Fibroblast of skin of right biceps (primary cell): ENCODE results near the gene CACNA1D.
A peak's percentile ranks its signal among the peaks of the same experiment; 100 is the strongest.

ENCODE experiments used
- DNase-seq: peaks from one replicate; pipeline ENCODE4 v3.0.0-alpha.2; 2013

CACNA1D gene

DNA sequence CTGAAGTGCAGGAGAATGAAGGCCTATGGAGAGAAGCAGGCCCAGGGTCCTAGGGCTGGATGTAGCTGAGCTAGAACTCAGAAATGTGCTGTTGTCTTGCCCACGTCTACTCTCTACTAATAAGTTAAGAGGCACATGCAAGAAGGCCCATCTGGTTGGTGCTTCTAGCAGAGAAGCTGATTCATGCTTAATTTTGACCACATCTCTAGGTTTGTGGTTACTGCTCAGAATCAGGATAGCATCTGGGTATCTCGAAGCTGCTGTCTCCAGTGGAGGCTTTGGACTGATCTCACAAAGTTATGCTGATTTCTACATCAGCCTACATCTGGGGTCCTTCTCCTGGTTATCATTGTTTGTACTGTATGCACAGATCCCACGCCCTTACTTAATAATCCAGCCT, 87.3 kb downstream of the CACNA1D start:
- peak; percentile 21 for DNase-seq

DNA sequence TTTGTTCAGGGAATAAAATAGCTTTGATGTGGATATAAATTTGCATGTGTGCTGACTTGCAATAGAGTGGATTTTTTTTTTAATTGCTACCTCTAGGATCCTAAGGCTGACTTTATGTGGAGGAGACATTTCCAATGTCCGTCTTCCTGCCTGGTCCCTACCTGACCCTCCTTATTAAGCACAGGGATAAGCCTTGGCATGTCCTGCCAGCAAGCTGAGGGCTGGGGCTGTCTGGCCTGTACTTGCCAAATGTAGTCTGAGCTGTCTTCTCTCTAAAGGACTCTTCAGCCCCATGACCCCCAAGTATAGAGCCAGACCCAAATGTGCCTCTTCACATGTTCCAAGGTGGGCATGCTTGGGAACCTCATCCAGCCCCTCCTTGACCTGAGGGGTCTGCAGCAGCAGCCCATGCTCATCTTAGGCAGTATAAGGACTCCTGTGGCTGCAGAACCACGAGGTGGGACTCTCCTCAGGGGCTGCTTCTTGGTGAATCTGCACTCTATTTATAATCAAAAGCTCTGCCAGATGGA, 88.8 kb downstream of the CACNA1D start:
- no peak for DNase-seq

DNA sequence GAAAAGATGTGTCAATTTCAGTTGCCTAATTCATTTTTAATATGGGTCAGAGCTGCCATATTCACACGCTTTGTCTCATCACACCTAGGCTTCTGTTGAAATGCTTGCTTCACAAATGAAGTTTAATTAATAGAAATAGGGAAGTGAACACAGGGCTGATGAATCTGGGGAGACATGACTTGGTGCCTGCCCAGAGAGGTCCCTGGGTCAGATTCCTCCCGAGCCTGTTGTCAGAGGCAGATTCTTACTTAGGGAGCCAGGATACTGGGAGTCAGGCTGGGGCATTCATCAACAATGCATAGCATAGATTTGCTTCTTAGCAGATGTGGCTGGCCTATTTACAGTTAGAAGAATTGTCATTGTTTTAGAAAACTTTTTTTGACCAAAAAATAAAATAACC, 90.6 kb downstream of the CACNA1D start:
- DNase-seq, result no peak

DNA sequence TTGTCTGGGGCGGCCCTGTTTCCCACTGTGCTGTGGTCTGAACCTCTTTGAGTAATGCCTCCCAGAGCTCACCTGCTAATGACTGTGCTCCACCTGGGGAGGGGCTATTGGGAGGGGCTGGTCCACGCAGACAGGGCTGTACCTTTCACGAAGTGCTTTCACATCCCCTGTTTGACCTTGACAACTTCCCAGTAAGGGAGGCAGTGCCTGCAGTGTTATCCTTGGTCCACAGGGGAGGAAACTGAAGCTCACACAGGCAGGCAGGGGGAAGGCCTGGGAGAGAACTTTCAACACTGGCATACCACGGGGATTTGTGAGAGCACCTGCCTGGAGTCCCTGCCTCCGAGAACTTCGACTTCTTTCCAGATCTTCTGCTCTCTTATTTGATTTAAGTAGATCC, 91.2 kb downstream of the CACNA1D start:
- no peak for DNase-seq

DNA sequence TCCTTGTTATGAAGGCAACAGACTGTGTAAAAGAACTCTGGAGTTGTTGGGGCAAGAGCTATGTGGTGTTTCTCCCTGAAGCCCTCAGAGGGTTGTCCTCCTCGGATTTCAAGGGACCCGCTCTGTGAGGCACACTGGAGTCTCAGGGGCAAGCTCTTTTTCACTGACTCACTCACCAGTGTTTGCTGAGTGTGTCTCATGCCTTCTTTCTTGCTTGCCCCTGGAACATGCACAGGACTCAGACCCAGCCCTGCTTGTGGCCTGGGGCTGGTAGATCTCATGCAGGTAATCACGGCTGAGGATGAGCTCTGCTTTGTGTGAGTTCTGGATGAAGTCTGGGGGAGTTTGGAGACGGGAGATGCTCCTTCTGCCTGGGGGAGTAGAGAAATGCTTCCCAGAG, 93.7 kb downstream of the CACNA1D start:
- DNase-seq, result no peak

DNA sequence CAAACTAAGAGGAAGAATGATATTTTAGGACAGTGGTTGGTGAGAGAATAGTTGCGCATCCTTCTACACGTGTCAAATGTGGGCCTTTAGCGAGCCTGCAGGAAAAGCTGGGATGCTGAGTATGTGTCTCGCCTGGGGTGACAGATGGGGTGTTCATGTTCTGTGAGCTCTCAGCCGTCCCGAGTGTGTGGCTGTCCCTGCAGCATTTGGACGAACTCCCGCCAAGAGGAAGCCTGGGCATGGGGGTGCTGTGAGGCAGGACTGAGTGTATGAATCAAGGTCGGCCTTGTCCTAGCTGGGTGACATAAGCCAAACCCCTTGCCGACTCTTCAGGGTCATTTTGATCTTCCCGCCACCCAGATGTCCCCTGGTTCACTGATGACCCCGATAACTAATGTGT, 94.8 kb downstream of the CACNA1D start:
- no peak for DNase-seq

DNA sequence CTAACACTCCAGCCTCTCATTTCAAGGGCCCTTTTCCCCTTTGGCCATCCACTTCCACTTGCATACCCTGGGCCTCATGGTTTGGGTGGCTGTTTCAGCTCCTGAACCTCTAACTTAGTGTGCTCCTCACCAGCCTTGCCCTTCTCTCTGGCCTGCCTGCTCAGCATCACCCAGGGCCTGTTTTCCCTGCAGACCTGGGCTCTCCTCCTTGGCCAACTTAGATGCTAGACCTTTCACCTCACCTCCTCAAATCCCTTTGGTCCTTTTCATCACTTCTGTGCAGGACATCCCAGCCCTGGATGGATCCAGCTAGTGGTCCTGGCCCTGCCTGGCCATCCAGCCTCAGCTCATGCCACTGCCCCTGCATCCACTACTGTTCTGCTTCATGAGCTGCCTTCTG, 95.4 kb downstream of the CACNA1D start:
- no peak for DNase-seq

DNA sequence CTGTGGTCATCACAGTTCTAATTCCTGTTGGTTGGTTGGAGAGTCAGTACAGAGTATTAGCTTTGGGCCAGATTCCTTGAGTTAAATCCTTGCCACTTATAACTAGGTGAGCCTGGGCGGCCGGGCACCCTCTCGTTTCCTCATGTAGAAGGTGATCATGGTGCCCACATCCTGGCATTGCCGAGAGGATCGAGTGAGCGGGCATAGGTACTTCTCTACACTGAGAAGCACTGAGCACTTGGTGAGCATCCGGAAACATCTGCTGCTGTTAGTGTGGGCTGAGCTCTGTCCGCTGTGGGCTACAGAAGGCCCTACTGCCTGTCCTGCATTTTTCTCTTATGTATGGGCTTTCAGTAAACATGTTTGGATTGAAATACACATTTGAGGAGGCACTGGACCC, 96.2 kb downstream of the CACNA1D start:
- DNase-seq, result no peak

DNA sequence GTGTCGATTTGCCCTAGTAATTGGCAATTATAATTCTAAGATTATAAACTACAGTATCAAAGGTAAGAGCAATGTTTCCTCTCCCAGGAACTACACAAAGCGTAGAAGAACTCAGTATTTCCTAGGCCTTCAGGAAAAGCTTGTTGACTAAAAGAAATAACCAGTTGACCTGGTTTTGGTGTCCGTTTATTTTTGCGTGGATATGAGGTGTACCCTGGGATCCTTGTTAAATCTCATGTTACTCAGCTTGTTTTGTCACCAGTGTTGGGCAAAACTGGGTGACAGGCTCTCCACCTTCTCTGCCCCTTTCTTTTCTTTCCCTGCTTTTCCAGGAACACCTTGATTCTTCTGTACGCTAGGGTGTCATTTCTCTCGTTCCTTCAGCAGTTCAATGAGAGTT, 97.2 kb downstream of the CACNA1D start:
- no peak for DNase-seq

DNA sequence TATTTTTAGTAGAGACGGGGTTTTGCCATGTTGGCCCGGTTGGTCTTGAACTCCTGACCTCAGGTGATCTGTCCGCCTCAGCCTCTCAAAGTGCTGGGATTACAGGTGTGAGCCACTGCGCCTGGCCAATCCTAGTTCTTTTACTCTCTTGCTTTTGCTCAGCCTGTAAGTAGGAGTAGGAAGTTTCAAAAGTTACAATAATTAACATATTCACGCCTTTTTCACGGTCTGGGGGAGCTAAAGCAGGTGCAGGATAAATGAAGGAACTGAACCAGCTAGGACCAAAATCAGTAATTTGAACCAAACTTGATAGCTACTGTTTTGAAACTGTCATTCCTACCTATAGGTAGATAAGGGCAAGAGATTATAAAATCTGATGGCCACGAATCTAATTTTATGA, 98.5 kb downstream of the CACNA1D start:
- no peak for DNase-seq

DNA sequence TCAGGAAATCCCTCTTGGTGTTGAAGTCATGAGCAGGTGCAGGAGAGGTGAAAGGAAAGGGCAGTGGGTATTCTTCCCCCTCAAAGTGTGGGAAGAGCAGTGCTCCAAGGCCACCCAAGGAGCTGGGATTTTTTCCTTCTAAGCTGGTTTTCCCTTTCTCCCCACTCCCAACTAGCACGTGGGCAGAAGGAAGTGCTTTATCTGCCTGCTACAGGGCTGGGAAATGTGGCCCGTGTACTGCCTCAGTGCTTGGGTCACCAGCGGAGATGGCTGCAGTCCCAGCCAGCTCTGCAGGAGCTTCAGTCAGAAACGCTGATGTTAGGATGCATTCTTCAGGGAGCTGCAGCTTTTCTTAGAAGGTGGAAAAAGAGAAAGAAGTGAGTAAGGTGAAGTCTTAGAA, 99.2 kb downstream of the CACNA1D start:
- no peak for DNase-seq

DNA sequence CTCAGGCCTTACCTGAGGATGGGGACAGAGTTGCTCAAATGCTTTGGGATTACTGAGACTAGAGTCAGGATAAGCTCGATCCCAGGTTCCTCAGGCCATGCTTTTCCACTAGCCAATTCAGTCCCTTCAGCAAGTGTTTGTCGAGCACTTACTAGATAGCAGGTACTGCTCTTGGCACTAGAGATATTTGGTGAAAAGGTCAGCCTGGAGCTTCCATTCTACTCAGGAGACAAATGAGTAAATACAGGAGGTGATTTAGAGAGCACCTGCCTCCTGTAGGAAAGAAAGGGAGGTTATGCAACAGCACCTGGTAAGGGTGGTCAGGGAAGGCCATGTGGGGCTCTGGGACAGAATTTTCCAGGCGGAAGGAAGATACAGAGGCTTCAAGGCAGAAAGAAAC, 99.9 kb downstream of the CACNA1D start:
- DNase-seq, result no peak

DNA sequence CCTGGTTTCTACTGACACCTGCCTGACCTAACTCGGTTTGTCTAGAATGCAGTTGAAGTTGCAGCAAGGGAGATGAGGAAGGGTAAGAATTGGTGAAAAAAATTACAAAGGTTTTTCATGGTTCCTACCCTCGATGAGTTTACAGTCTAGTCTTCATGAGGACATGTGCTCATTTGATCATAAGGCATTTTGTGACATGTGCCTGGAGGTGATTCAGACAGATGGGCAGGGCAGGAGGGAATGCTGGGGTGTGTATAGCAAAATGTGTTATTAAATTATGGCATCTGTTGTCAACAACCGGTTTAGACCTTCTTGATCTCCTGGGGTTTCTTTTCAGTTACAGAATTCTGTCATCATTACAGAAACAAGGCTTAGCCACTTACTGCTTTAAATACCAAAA, 101.2 kb downstream of the CACNA1D start:
- no peak for DNase-seq

DNA sequence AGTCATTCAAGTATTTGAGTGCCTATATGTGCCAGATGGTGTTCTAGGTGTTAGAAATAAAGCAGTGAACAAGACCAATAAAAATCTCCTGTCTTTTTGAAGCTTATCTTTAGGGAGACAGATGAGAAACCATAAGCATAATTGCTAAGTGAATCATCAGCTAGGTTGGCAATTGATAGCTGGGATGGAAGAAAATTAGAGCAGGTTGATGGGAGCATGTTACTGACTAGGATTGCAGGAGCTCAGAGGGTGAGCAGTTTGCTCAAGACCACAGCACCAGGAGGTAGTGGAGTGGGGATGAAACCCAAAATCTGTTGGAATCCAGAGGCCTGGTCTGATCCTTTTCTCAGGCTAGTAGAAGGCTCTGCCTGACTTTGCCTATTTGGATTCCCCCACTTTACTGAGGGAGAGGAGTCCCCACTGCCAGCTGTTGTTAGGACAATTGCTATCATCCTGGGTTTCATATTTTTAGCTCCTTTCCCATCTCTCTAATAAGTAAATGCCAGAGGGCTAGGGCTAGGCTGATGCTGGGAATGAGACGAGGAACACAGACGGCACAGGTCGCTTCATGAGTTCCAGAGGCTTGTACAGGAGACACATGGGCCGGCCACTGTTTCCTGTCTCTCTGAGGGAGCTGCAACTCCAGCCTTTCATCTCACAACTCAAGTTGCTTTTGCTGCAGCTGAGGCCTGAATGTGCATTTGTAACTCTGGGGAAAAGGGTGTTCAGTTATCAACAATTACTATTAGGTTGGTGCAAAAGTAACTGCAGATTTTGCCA, 102.9 kb downstream of the CACNA1D start:
- no peak for DNase-seq

DNA sequence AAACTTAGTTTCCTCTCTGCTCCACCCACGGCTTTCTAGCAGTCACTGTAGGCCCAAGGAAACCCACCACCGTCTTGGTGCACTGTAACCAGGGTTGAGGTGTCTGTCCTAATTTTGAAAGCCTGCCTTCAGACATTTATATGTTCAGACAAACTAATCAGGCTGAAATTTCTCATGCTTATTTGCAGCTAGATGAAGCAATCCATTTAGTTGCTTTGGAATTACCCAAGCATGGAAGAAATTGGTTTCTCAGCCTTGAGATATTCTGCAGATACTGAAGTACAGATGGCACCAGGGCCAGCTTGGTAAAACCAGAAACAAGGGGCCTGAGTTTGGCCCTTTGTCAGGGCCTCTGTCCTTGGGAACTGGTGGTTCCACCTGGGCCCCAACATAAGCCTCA, 105.4 kb downstream of the CACNA1D start:
- DNase-seq, result no peak

DNA sequence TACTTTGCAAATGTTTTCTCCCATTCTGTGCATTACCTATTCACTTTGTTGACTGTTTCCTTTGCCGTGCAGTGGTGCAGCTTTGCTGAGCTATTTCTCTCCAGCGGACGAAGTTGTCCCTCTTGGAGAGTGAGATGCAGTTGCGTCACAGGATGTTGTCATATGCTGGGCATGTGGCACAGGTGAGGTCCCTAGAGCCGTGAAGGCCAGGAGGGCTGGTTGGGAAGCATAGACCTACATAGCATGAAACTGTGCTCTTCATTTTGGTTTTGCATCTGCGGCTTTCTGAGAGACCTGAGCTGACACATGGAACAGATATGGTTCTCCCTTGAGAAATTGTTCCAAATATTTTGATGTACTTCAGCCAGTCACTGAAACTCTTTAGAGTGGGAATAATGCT, 108.5 kb downstream of the CACNA1D start:
- DNase-seq, result no peak

DNA sequence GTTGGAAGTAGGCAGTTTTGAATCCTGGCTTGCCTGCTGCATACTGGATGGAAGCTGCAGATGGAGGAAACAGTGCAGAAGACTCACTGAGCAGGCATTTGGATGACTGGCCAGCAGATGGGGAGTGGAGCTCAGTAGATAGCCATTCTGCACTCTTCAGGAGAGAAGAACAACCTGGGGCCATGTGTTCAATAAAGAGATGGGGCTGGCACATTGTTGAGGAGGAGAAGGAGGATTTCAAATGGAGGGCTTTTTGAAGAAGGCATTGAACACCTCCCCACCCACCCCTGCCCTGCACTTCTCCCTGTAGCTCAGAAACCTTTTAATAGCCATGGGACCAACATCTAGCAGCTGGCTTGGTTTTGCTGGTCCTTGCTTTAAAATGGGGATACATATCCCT, 109.8 kb downstream of the CACNA1D start:
- no peak for DNase-seq

DNA sequence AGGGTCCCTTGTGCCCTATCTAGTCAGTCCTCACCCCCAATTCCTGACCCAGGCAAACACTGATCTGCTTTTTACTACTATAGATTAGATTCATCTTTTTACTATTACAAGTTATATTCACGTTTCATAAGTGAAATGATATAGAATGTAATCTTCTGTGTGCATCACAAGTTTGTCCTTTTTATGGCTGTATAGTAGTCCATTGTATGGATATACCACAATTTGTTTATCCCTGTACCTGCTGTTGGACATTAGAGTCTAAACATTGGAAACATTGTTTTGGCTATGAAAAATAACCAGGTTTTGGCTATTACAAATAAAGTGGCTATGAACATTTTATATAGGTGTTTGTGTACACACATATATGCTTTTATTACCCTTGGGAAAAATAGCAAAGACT, 112.4 kb downstream of the CACNA1D start:
- DNase-seq, result no peak

DNA sequence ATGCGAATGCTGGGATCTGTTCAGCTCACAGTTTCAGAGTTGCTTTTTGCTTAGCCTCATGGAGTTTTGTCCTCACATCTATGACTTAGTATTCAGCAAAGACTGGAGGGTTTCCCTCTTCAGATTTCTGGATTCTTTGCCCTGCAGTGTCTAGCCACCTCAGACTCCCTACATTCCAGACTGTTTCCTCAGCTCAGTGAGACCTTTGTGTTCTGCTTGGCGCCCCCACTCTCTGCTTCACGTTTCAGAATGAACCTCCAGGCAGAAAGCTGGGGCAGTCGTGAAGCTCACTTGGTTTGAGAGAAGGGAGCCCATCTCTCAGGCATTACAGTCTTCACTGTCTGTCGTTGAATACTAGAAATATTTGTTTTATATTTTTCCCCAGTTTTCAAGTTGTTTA, 118.1 kb downstream of the CACNA1D start:
- DNase-seq, result no peak

DNA sequence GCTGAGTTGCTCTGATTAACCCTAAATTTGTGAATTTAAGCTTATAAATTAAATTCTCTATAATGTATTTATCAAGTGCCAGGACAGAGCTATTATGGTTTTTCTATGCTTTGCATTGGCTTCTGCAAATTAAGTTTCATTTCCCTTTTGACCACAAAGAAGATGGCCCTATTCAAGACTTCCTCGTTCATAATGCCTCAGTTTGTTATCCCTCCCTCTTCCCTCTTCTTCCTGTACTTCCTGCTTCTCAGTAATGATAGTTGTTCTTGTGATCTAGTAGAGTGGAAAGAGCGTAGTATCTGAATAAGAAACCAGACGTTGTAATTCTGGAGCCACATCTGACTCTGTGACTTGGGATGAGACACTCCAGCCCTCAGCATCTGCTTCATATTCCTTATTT, 118.7 kb downstream of the CACNA1D start:
- no peak for DNase-seq

DNA sequence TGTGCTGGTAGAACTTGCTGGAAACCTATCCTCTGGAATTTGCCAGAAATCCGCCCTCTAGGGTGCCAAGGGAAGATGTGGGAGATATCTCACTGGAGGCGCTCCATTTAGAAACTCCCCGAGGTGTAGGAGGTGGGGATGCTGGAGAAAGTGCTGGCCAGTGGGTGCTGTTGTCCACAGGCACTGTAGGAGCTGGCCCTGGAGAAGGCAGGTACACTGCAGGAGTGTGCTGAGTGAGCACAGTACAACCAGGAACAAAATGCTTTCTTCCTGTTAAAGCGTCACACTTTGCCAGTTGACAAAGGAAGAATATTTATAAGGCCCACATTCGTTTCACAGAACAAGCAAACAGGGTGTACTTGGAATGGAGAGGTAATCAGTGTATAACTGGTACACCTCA, 119.9 kb downstream of the CACNA1D start:
- DNase-seq, result no peak

DNA sequence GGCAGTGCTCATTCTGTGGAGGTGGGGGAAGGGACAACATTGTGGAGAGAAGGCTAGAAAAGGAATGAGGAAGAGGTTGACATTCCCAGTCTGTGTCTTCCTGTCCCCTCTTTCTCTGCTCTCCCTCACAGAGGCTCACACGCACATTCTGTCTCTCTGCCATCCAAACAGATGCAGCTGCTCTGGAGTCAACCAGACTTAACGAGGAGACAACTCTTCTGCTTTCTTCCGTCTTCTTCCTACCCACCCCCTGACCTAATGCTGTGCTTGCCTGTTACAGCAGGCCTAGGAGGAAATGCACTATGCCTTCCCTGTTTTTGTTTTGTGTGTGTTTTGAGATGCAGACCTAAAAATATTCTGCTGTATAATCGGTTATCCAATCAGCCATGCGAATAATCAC, 121.9 kb downstream of the CACNA1D start:
- no peak for DNase-seq

DNA sequence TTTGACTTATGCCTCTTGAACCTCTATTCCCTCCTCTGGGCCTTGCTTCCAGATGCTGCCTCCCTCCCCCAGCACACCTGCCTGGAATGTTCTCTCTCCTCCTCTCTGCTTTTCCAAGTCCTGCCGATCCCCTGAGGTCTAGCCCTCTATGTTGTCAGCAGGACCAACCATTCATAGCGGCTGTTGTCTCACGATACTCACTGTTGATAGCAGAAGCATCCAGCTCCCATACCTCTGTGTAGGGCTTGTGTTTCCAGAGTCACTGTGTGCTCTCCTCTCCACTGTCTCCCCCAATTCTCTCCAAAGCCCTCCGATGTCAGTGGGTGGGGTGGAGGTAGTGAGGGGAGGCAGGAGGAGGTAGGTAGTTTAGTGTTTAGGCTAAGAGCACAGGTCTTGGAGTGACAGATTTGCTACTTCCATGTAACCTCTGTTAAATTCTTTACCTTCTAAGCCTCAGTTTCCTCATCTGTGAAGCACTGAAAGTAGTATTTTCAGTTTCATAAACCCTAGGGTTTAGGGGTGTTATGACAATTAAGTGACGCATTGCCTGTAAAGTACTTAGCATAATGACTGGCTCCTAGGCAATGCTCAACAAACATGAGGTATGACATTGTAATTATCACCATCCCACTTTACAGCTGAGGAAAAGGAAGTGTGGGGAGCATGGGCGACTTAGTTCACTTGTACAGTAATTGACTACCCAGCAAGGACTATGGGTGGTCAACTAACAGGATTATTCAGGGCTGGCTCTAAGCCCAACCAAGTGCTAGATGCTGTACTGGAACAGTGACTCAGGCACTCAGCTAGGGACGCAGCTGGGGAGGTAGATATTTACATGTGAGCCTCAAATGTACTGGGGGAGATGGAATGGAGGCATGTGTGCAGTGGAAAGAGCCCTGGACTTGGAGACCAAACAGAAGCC, 122.8 kb downstream of the CACNA1D start:
- DNase-seq, result no peak

DNA sequence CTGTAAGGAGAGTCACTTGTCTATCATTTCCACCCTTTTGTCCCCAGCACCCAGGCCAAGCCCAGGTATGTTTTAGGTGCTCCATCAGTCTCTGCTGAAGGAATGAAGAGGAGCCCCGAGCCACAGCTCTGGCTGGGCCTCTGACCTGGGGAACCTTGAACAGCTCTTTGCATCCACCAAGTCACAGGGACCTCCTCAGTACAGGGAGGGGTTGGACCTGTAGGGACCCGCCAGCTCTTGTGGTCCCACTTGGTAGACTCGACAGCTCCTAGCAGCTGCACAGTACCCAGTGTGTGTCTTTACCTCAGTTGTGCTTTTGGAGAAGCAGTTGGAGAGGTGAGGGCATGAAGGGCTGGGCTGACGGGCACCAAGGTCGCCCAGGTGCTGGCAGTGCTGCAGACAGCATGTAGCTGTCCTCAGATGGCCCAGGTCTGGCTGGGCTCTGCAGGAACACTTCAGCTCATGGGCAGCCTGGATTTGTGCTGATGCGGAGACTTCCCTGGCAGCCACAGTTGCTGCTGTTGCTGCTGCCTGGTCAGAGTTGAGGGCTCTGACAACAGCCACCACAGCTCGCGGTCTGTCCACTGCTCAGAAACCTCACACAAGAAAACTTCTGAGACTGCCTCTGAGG, 123.6 kb downstream of the CACNA1D start:
- no peak for DNase-seq
